D341Med (cell line): ENCODE measurements around the gene ADARB1.
A peak's percentile ranks its signal among the peaks of the same experiment; 100 is the strongest.

ENCODE experiments used
- DNase-seq: peaks from one replicate; pipeline ENCODE4 v3.0.0; 2012; ENCODE audit warnings: low spot score

The ADARB1 gene

DNA sequence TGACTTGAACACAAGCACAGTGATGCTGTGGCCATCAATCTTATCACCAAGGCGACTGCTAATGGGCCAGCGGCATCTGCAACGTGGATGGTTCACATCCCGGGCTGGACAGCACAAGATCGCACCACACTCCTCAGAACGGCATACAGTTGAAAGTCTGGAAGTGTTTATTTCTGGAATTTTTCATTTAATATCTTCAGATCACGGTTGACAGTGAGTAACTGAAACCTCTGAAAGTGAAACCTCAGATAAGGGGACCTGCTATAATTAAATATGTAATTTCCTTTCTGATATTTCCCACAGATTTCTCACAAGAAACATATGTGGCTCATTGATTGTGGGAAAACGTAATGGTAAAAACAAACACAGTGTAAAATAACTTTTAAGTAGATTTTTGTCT lies 129.6 kb downstream of the ADARB1 start:
- DNase-seq, result no peak

DNA sequence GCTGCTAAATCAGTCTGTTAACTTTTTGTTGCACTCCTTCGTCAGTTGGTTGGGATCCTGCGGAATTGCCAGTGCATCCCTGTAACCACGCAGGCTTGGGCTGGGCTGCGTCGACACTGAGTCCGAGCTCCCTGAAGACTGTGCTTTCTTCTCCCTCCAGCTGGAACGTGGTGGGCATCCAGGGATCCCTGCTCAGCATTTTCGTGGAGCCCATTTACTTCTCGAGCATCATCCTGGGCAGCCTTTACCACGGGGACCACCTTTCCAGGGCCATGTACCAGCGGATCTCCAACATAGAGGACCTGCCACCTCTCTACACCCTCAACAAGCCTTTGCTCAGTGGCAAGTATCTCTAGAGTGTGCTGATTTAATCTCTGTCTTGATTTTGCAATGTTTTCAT lies 130.0 kb downstream of the ADARB1 start:
- no peak for DNase-seq

DNA sequence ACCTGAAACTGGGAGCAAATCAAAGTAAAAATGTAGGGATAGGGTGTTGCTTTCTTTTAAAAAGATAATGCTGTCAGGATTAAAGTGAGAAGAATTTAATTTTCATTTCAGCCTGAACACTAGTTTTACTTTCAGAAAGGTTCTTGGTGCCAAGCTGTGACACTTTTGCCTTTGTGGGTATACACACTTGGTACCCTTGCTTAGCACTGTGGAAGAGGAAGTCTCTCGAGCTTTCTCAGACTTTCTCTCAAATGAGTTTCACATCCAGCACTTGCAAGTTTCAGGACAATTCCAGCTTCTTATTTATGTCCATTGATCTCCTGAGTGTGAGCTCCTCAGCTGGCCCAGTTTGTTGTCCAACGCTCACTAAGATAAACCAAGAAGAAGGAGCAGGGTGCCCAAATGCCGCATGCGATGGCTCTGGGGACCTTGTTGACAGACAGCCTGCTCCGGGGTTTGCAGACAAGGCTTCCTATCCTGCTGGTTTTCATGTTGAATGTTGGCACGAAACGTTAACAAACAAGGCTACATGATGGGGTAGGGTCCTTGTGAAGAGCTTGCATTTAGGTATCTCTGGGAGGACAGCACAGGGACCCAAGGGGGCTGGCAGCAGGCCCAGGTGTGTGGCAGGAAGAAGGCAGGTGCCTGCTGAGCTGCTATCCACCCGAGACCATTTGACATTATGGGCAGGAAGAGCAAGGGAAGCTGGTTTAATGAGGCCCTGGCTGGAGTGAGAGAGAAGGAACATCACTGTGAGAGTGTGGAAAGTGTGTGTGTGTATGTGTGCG lies 133.7 kb downstream of the ADARB1 start:
- no peak for DNase-seq

DNA sequence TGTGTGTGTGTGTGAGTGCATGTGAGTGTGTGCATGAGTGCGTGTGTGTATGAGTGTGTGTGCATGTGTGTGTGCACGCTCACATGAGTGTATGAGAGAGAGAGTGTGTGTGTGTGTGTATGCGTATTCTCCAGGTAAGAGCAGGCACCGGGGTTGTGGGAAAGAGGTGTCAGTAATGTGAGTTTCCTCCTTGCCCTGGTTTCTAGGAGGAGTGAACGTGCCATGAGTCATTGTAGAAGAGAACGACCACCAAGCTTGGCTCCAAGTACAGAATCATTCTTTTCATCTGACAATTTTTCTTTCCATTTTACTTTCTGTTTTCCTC lies 134.2 kb downstream of the ADARB1 start:
- no peak for DNase-seq

DNA sequence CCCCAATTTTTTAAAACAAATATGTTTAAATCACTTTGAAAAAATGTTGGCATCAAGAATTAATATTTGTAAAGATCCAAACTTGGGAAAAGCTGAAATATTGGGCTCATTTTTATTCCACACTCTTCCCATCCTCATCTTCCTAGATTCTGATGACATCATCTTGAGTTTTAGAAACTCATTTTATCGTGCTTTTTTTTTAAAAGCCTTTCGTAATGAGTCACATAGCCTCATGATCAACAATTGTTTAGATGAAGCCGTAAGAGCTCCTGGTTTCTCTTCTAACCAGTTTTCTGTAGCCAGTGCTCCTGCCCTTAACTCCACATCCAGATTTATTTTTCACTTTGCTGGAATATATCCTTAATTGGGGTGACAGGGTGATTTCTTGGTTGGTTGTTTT lies 134.7 kb downstream of the ADARB1 start:
- DNase-seq, result no peak

DNA sequence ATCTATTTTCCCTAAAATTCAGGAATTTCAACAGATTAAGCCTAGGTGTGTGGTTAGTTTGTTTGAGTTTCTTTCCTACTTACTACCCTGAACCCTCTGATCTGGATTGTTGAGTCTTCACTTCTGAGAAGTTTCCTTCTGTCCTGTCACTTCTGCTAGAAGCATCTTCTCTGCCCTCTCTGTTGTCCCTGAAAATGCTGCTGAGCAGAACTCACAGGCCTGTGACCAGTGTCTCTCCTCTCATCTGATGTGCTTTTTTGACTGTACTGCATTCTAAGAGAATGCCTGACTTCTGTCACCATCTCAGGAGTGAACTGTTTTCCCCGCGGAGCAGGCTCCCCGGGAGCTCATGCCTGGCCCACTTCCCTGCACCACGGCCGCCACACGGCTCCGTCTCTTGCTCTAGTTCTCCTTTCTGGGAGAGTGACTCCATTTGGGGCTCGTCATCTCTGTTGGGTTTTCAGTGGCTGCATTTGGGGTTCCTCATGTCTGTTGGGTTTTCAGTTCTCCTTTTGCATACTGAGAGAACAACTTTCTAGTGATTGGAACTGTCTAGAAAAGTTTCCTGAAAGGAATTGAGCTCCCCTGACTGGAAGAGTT lies 135.4 kb downstream of the ADARB1 start:
- DNase-seq, result no peak

DNA sequence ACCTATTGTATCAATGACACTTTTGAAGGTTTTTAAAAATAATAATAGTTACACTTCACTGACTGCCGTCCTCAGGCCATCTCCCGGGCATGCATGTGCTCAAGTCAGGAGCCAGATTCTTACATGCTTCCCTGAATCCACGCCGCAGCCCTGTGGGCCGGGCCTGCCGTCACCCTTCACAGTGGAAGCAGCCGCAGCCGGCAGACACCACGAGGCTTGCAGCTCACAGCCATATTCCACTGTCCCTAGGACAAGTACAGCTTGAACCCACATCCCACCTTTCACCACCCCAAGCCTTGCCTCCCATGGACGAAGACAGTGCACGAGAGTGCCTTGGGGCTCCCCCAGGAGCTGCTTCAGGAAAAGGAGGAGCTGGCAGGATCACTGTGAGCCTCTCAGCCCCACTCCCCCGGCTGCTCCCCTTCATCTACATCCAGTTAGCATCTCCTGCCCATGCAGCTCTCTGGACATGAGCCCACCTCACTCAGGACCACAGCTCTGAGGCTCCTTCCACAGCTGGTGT lies 136.1 kb downstream of the ADARB1 start:
- DNase-seq, result no peak

DNA sequence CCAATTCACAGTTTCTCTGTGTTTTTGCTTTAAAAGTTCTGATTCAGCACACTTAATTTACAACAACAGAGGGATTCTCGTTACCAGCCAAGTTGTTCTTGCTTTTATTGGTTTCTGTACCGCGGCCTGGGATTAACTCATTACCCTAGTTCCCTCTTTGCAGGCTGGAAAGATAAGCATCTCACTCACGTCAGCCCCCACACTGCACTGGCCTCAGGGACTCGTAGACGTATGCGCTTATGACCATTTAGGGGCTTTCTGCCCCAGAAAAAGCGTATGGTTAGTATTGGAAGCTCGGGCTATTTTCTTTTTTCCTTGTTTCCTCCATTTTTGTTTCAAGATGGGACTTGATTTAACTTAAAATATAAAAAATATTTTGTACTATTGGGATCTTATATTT lies 137.3 kb downstream of the ADARB1 start:
- no peak for DNase-seq

DNA sequence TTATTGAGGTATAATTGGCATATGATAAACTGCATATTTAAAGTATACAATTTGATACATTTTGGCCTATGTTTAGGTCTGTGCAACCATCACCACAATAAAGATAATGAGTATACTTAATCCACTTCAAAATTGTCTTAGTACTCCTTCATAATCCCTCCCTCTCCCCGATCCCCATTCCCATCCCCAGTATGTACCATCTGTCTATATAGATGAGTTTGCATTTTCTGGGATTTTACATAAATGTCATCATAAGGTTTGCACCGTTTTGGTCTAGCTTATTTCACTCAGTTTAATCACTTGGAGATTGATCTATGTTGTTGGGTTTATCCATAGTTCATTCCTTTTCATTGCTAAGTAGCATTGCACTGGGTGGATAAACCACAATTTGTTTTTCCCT lies 139.0 kb downstream of the ADARB1 start:
- peak; percentile 63 for DNase-seq

DNA sequence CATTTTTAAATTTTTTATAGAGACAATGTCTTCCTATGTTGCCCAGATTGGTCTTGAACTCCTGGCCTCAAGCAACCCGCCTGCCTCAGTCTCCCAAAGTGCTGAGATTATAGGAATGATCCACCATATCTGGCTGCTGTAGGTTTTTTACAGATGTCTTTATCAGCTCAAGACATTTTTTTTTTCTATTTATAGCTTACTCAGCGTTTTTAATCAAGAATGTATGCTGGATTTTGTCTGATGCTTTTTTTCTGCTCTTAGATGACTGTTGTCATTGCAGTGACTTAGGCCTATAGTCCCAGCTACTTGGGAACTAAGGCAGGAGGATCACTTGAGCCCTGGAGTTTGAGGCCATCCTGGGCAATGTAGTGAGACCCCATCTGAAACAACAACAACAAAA lies 140.8 kb downstream of the ADARB1 start:
- no peak for DNase-seq

DNA sequence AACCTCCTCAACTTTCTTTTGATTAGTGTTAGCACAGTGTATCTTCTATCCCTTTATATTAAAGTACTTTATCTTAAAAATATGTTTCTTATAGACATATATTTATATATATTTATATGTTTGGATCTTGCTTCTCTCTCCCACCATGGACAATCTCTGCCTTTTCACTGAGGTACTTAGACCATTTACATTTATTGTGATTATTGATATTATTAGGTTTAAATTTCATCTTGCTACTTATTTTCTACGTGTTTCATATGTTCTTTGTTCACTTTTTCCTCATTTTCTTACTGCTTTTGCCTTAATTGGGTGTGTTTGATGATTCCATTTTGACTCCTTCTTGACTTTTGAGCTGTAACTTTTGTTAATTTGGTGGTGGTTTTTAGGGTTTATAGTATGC lies 142.6 kb downstream of the ADARB1 start:
- DNase-seq, result no peak

DNA sequence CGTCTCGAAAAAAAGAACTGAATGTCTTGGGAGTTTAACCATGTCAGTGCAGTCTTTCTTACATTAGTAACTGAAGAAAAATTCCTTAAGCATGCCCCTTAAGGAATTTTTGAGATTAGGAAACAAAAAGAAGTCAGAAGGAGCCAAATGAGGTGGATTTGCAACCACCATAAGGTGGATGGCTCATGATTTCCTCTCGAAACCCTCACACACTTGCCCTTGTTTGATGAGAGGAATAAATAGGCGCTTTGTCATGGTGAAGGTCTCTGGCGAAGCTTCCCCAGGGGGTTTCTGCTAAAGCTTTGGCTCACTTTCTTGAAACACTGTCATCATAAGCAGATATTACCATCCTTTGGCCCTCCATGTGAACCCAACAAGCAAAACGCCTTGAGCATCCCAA lies 145.1 kb downstream of the ADARB1 start:
- no peak for DNase-seq

DNA sequence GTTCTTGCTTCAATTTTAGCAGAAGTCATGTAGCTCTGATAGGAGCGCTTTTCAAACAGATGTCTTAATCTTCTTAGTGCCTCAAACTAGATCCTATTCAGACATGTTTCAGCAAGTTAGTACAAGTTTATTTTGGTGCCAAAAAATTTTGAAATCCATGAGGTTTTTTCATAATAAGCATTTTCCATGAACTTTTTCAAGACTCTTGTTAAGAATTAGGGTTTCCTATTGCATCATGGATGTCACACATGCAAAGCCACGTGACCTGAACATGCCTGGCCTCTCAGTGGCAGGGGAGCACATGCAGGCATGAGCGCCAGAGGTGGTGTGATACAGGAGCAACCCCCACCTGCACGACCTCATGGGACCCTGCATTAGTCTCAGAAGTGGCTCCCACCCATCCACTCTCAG lies 145.7 kb downstream of the ADARB1 start:
- no peak for DNase-seq

DNA sequence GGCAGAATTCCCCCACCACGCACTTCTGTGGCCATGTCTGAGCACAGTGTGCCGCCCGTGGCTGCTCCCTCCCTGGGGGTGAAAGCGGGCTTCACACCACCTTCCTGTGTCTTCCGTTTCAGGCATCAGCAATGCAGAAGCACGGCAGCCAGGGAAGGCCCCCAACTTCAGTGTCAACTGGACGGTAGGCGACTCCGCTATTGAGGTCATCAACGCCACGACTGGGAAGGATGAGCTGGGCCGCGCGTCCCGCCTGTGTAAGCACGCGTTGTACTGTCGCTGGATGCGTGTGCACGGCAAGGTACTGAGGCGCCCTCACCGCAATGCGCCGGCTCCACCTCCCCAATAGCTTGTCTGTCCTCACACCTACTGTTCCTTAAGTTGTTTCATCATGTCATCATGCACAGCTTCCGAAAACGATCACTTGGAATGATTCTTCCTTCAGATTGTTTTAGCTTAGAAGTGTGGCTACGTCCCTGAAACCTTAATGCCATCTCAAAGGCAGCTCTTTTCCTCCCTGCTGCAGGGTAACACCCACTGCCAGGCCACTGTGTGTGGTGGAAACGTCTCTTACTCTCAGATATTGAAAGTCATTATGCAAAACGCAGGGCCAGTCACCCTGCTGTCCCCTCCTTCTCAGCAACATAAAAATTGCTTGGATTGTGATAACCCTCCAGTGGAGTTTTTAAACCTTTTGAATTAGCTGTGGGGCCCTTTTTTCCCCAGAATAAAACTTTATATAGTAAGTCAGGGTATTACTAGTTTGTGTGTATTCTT lies 146.5 kb downstream of the ADARB1 start:
- no peak for DNase-seq

DNA sequence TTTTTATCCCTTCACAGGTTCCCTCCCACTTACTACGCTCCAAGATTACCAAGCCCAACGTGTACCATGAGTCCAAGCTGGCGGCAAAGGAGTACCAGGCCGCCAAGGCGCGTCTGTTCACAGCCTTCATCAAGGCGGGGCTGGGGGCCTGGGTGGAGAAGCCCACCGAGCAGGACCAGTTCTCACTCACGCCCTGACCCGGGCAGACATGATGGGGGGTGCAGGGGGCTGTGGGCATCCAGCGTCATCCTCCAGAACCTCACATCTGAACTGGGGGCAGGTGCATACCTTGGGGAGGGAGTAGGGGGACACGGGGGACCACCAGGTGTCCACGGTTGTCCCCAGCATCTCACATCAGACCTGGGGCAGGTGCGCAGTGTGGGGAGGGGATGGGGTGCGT lies 147.6 kb downstream of the ADARB1 start:
- no peak for DNase-seq

DNA sequence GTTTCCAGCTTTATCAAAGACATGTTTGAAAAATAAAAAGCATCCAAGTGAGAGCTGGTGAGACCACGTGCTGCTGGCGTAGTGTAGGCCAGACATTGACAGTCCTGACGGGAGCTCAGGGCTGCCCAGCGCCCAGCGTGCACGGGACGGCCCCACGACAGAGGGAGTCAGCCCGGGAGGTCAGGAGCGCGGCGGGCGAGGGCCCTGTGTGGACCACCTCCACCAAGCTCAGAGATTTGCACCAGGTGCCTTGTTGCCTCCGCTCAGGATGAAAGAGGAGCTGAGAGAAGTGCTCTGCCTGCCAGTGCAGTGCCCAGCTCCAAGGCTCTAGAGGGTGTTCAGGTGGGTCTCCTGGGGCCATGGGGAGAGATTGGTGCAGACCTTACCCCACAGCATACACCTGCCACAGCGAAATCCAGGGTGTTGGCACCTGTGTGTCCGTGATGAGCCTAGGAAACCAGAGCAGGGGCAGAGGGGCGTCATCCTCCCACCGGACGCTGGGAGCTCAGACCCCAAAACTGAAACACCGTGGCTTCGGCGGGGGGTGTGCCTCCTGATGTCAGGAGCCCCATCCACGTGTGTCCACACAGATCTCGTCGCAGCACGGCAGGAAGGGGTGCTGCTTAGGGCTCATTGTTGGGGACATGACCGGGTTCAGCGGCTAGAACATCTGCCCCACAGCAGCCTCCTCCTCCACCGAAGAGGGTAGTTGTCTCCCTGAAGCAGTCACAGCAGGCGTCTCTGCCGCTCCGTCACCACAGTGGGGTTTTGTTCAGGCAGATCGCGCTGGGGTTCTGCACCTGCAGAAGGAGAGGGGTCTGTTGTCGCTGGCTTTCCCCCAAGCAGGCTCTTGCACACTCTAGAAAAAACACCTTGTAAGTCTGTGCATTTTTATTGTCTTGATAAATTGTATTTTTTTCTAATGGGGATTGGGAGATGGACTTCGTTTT lies 149.1 kb downstream of the ADARB1 start:
- no peak for DNase-seq

DNA sequence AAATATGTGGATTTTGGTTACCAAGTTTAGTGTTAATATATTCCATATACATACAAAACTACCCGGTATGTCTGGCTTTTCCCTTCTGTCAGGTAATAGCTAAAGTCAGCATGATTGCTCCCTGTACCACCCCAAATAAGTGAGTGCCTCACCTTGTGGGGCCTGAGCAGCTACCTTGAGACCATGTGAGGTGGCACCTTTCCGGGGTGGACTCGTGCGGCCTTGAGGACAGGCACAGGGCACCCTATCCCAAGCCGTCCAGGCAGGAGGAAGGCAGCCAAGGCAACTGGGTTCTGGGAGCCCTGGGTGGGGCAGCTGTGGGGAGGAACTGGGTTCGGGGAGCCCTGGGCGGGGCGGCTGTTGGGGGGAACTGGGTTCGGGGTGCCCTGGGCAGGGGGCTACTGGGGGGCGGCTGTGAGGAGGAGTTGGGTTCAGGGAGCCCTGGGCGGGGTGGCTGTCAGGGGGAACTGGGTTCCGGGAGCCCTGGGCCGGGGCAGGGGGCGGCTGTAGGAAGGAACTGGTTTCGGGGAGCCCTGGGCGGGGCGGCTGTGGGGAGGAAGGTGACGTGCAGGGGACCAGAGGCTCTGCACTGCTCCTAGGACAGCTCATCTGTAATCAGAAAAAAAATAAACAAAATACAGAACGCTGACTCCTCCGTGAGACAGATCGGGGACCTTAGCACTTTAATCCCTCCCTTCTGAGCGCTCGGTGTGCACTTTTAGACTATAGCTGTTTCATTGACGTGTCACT lies 150.0 kb downstream of the ADARB1 start:
- DNase-seq, result no peak

DNA sequence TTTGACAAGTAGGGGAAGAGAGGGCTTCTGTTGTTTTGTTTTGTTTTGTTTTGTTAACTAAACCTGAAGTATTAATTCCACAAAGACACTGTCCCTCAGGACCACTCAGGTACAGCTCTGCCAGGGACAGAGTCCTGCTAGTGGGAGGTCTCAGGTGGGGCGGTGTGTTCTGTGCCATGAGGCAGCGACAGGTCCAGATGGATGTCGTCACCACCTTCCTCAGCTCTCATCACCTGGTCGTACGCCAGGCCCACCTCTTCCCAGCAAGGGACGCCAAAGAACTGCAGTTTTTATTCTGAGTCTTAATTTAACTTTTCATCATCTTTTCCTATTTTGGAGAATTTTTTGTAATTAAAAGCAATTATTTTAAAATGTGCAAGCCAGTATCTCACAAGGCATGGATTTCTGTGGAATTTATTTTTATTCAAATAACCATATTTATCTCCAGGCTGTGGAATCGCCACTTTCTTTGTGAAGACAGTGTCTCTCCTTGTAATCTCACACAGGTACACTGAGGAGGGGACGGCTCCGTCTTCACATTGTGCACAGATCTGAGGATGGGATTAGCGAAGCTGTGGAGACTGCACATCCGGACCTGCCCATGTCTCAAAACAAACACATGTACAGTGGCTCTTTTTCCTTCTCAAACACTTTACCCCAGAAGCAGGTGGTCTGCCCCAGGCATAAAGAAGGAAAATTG lies 150.8 kb downstream of the ADARB1 start:
- DNase-seq, result no peak

DNA sequence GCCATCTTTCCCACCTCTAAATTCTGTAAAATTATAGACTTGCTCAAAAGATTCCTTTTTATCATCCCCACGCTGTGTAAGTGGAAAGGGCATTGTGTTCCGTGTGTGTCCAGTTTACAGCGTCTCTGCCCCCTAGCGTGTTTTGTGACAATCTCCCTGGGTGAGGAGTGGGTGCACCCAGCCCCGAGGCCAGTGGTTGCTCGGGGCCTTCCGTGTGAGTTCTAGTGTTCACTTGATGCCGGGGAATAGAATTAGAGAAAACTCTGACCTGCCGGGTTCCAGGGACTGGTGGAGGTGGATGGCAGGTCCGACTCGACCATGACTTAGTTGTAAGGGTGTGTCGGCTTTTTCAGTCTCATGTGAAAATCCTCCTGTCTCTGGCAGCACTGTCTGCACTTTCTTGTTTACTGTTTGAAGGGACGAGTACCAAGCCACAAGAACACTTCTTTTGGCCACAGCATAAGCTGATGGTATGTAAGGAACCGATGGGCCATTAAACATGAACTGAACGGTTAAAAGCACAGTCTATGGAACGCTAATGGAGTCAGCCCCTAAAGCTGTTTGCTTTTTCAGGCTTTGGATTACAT lies 151.5 kb downstream of the ADARB1 start:
- no peak for DNase-seq
